A549 (cell line): ENCODE data around the gene PCDH8.

Experiments
- ELK1 ChIP-seq: fragments of 150-350 bp; IDR thresholded peaks from 2 replicates; pipeline ENCODE4 v1.6.1; 2014; ENCODE audit warnings: low read depth, mild to moderate bottlenecking, low read length
- JUN ChIP-seq, 2 experiments: fragments of >200 bp; sonication (Bioruptor Twin); formaldehyde crosslinking; IDR thresholded peaks; 2 replicates in 1 of 2; 3 replicates in 1 of 2; pipeline ENCODE4 v1.6.1; 2016 to 2017
- JUNB ChIP-seq: fragments of >200 bp; sonication (Bioruptor Twin); formaldehyde crosslinking; IDR thresholded peaks from 2 replicates; pipeline ENCODE4 v1.6.1; 2016
- MAX ChIP-seq: IDR thresholded peaks from 2 replicates; pipeline ENCODE4 v1.6.1; 2012
- MYC ChIP-seq: IDR thresholded peaks from 2 replicates; pipeline ENCODE4 v1.6.1; 2012; ENCODE audit warnings: mild to moderate bottlenecking, inconsistent platforms, low read length, improper control_type of control experiment, borderline replicate concordance
- REST ChIP-seq: fragments of 200-600 bp; sonication (generic); IDR thresholded peaks from 2 replicates; pipeline ENCODE4 v1.6.1; 2016; ENCODE audit warnings: antibody characterized with exemption, mild to moderate bottlenecking, moderate library complexity
- TF ChIP-seq, protein P1 (sequence below): fragments of >200 bp; sonication (Bioruptor Twin); formaldehyde crosslinking; IDR thresholded peaks from 3 replicates; pipeline ENCODE4 v1.5.1; 2016

DNA sequence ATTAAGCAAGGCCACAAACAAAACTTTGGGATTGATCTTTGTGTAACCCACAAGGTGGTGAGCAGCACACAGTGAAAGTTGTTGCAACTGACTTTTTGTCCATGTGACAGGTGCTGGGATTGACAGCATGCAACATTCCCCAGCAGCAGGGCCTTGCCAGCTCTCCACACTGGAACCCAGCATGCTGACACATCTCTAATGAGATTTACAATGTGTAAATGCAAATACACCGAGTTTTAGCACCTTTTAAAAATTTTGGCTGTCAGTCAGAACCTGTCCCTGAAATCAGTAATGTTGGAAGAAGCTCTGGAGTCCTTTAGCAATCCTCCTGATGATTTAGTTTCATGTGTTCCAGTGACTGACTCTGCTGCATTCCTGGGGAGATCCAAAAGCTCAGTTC lies 16.5 kb upstream of the PCDH8 start:
- no peak for TF ChIP-seq MAX
- TF ChIP-seq, protein P1, sequence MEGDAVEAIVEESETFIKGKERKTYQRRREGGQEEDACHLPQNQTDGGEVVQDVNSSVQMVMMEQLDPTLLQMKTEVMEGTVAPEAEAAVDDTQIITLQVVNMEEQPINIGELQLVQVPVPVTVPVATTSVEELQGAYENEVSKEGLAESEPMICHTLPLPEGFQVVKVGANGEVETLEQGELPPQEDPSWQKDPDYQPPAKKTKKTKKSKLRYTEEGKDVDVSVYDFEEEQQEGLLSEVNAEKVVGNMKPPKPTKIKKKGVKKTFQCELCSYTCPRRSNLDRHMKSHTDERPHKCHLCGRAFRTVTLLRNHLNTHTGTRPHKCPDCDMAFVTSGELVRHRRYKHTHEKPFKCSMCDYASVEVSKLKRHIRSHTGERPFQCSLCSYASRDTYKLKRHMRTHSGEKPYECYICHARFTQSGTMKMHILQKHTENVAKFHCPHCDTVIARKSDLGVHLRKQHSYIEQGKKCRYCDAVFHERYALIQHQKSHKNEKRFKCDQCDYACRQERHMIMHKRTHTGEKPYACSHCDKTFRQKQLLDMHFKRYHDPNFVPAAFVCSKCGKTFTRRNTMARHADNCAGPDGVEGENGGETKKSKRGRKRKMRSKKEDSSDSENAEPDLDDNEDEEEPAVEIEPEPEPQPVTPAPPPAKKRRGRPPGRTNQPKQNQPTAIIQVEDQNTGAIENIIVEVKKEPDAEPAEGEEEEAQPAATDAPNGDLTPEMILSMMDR: no peak
- TF ChIP-seq REST: no peak
- no peak for TF ChIP-seq MYC
- no peak for TF ChIP-seq ELK1
- TF ChIP-seq JUNB: no peak
- no peak for TF ChIP-seq JUN (IDR thresholded peaks at IDR 0.05)
